DOHH2 (cell line): Measurements from ENCODE around the gene FMNL2.

ENCODE experiments used
- H3F3A ChIP-seq: fragments of 200-600 bp; sonication (generic), shearing (Covaris generic); 2 replicates; pipeline ENCODE4 v1.6.0; 2016; ENCODE audit warnings: antibody characterized with exemption, mild to moderate bottlenecking; ENCODE audit not compliant: control insufficient read depth, insufficient read depth
- H3K27ac ChIP-seq: fragments of 200-600 bp; sonication (generic); 2 replicates; pipeline ENCODE4 v1.5.1; 2014; ENCODE audit warnings: low read depth, mild to moderate bottlenecking, low read length, moderate library complexity
- H3K27me3 ChIP-seq: fragments of 200-600 bp; sonication (generic); 2 replicates; pipeline ENCODE4 v1.6.1; 2014; ENCODE audit warnings: mild to moderate bottlenecking, low read length, mixed read lengths; ENCODE audit not compliant: control insufficient read depth
- H3K36me3 ChIP-seq: fragments of 200-600 bp; sonication (generic); 2 replicates; pipeline ENCODE4 v1.6.1; 2014; ENCODE audit warnings: mild to moderate bottlenecking, low read length, moderate library complexity, mixed read lengths; ENCODE audit not compliant: control insufficient read depth
- H3K4me1 ChIP-seq: fragments of 200-600 bp; sonication (generic); 2 replicates; pipeline ENCODE4 v1.6.1; 2014; ENCODE audit warnings: mild to moderate bottlenecking, low read length, mixed read lengths; ENCODE audit not compliant: control insufficient read depth
- H3K4me2 ChIP-seq: fragments of 200-600 bp; sonication (generic); 2 replicates; pipeline ENCODE4 v1.6.0; 2014; ENCODE audit warnings: mild to moderate bottlenecking, low read length, moderate library complexity
- H3K4me3 ChIP-seq: fragments of 200-600 bp; sonication (generic); 2 replicates; pipeline ENCODE4 v1.5.1; 2014; ENCODE audit warnings: mild to moderate bottlenecking, low read length, mixed read lengths
- H3K79me2 ChIP-seq: fragments of 200-600 bp; sonication (generic); 2 replicates; pipeline ENCODE4 v1.6.1; 2014; ENCODE audit warnings: mild to moderate bottlenecking, low read length, mixed read lengths; ENCODE audit not compliant: control insufficient read depth
- H3K9me2 ChIP-seq: fragments of 200-600 bp; sonication (generic); replicated peaks from 2 replicates; pipeline ENCODE4 v1.6.1; 2014; ENCODE audit warnings: mild to moderate bottlenecking, low read length, mixed read lengths; ENCODE audit not compliant: control insufficient read depth
- H3K9me3 ChIP-seq: fragments of 200-600 bp; sonication (generic); 2 replicates; pipeline ENCODE4 v1.6.1; 2014; ENCODE audit warnings: antibody characterized with exemption, low read length, mixed read lengths; ENCODE audit not compliant: control insufficient read depth, insufficient read depth
- H4K20me1 ChIP-seq: fragments of 200-600 bp; sonication (generic); 2 replicates; pipeline ENCODE4 v1.6.0; 2014; ENCODE audit warnings: low read depth, mild to moderate bottlenecking, antibody characterized with exemption, low read length, moderate library complexity; ENCODE audit not compliant: control insufficient read depth, insufficient read depth
- EZH2phosphoT487 ChIP-seq: fragments of 200-600 bp; sonication (generic); IDR thresholded peaks from 2 replicates; pipeline ENCODE4 v1.6.1; 2017; ENCODE audit warnings: borderline replicate concordance, mild to moderate bottlenecking, antibody characterized with exemption, low read length, moderate library complexity, mixed read lengths
- TF ChIP-seq, protein P1 (sequence below): fragments of 200-600 bp; sonication (generic); IDR thresholded peaks from one replicate; pipeline ENCODE4 v1.5.1; 2014; ENCODE audit warnings: antibody characterized with exemption, mild to moderate bottlenecking, low read depth, low read length; ENCODE audit not compliant: poor library complexity, severe bottlenecking

The FMNL2 gene

DNA sequence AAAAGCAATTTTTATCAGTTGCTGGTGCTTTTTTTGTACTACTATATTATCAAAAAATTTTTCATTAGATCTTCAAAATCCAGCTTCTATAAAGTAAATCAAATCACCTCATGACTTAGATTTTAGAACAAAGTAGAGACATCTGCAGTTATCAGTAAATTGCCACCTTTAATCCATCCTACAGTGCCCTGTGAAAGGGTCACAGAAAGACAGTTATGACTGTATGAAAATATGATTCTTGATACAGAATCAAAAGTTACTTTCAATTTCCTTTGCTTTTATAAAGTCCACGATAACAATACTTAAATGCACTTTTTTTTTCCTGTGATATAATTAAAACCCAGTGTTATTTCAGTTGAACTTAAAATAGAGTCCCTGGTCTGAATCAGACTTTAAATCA lies 320.9 kb downstream of the FMNL2 start:
- Histone ChIP-seq H3K27me3 (no peaks in the 10 kb centered on the region), H3K27ac (no peak overlapping the region), H3K4me2 (no peak overlapping the region), H4K20me1 (no peaks in the 10 kb centered on the region), H3K4me3 (no peak overlapping the region), H3K79me2 (no peaks in the 10 kb centered on the region), H3K36me3 (peaks cover 84% of the 10 kb centered on the region), H3K9me2 (no peaks in the 10 kb centered on the region), H3K9me3 (no peaks in the 10 kb centered on the region), H3K4me1 (no peaks in the 10 kb centered on the region), H3F3A (0 out of 2 replicates have a peak, but pooled peaks cover 2% of the 10 kb centered on the region)
- TF ChIP-seq, protein P1, sequence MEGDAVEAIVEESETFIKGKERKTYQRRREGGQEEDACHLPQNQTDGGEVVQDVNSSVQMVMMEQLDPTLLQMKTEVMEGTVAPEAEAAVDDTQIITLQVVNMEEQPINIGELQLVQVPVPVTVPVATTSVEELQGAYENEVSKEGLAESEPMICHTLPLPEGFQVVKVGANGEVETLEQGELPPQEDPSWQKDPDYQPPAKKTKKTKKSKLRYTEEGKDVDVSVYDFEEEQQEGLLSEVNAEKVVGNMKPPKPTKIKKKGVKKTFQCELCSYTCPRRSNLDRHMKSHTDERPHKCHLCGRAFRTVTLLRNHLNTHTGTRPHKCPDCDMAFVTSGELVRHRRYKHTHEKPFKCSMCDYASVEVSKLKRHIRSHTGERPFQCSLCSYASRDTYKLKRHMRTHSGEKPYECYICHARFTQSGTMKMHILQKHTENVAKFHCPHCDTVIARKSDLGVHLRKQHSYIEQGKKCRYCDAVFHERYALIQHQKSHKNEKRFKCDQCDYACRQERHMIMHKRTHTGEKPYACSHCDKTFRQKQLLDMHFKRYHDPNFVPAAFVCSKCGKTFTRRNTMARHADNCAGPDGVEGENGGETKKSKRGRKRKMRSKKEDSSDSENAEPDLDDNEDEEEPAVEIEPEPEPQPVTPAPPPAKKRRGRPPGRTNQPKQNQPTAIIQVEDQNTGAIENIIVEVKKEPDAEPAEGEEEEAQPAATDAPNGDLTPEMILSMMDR, result no peak
- no peak for TF ChIP-seq EZH2phosphoT487

GRCh38 chr2:152657043-152657442 lies 322.1 kb downstream of the FMNL2 start:
- Histone ChIP-seq H4K20me1 (no peaks in the 10 kb centered on the region), H3K4me1 (no peaks in the 10 kb centered on the region), H3K27me3 (no peaks in the 10 kb centered on the region), H3K4me3 (no peak overlapping the region), H3K36me3 (peaks cover 92% of the 10 kb centered on the region), H3F3A (0 out of 2 replicates have a peak, but pooled peaks cover 2% of the 10 kb centered on the region), H3K79me2 (no peaks in the 10 kb centered on the region), H3K9me3 (no peaks in the 10 kb centered on the region), H3K27ac (no peak overlapping the region), H3K4me2 (no peak overlapping the region), H3K9me2 (no peaks in the 10 kb centered on the region)
- TF ChIP-seq, protein P1, result no peak
- no peak for TF ChIP-seq EZH2phosphoT487

- no peaks in the 10 kb centered on the region for H4K20me1 ChIP-seq
- no peak overlapping the region for H3K4me3 ChIP-seq
- H3K27ac ChIP-seq, result no peak overlapping the region
These were observed 323.2 kb downstream of the FMNL2 start for GRCh38 chr2:152658221-152658620.

More at GRCh38 chr2:152658221-152658620, 323.2 kb downstream of the FMNL2 start:
- no peaks in the 10 kb centered on the region for H3K9me3 ChIP-seq
- H3K27me3 ChIP-seq, result no peaks in the 10 kb centered on the region
- H3K79me2 ChIP-seq, result no peaks in the 10 kb centered on the region
- H3F3A ChIP-seq, result peaks cover 2% of the 10 kb centered on the region; the same call in 1 of the 2 replicates
- no peaks in the 10 kb centered on the region for H3K9me2 ChIP-seq
- H3K4me1 ChIP-seq, result no peaks in the 10 kb centered on the region
- H3K4me2 ChIP-seq, result no peak overlapping the region
- H3K36me3 ChIP-seq, result peaks cover 92% of the 10 kb centered on the region
- no peak for TF ChIP-seq EZH2phosphoT487
- TF ChIP-seq, protein P1, result no peak
